Smooth muscle cell (in vitro differentiated cells): Measurements from ENCODE around the gene RAB6A. TPM values are rescaled to one million over a fixed set of nuclear protein-coding genes. Genes with fewer than 3 reads are reported as not detected.

Source experiments
- DNase-seq: peaks from one replicate; lab custom pipeline; 2025; ENCODE audit not compliant: unreplicated experiment; lab: John Stamatoyannopoulos, UW
- H2AFZ ChIP-seq: fragments of 200-600 bp; sonication (generic); 2 replicates; pipeline ENCODE4 v1.6.0; 2016; ENCODE audit warnings: antibody characterized with exemption, low read depth, mild to moderate bottlenecking
- H3F3A ChIP-seq: fragments of 200-600 bp; sonication (generic); 2 replicates; pipeline ENCODE4 v1.6.0; 2017; ENCODE audit warnings: antibody characterized with exemption, low read depth
- H3K27ac ChIP-seq: fragments of 200-600 bp; sonication (generic); 2 replicates; pipeline ENCODE4 v1.5.1; 2016; ENCODE audit warnings: low read depth, mild to moderate bottlenecking
- H3K27me3 ChIP-seq: fragments of 200-600 bp; sonication (generic); 2 replicates; pipeline ENCODE4 v1.6.1; 2016; ENCODE audit warnings: low read depth, mild to moderate bottlenecking
- H3K36me3 ChIP-seq: fragments of 200-600 bp; sonication (generic); 2 replicates; pipeline ENCODE4 v1.5.1; 2016; ENCODE audit warnings: low read depth
- H3K4me1 ChIP-seq: fragments of 200-600 bp; sonication (generic); 2 replicates; pipeline ENCODE4 v1.5.1; 2016; ENCODE audit warnings: low read depth
- H3K4me2 ChIP-seq: fragments of 200-600 bp; sonication (generic); 2 replicates; pipeline ENCODE4 v1.6.0; 2016; ENCODE audit warnings: mild to moderate bottlenecking
- H3K4me3 ChIP-seq: fragments of 200-600 bp; sonication (generic); 2 replicates; pipeline ENCODE4 v1.5.1; 2016; ENCODE audit warnings: mild to moderate bottlenecking
- H3K79me2 ChIP-seq: fragments of 200-600 bp; sonication (generic); 2 replicates; pipeline ENCODE4 v1.6.0; 2016; ENCODE audit warnings: low read depth, mild to moderate bottlenecking
- H3K9ac ChIP-seq: fragments of 200-600 bp; sonication (generic); 2 replicates; pipeline ENCODE4 v1.6.0; 2016; ENCODE audit warnings: low read depth
- H3K9me3 ChIP-seq: fragments of 200-600 bp; sonication (generic); replicated peaks from 2 replicates; pipeline ENCODE4 v1.5.1; 2016; ENCODE audit warnings: low read depth
- H4K20me1 ChIP-seq: fragments of 200-600 bp; sonication (generic); 2 replicates; pipeline ENCODE4 v1.6.0; 2016; ENCODE audit warnings: low read depth
- WGBS: methylation state at CpG from one replicate; pipeline ENCODE4 v1.1.7; 2016; ENCODE audit warnings: low lambda C conversion rate; 5-methylcytosine and 5-hydroxymethylcytosine counted together
- polyA plus RNA-seq: library from polyadenylated mRNA; unstranded; fragments of >200 nt; fragmentation: Nextera tagmentation; extraction: Ambion mirVana; gene quantifications from 2 replicates; pipeline ENCODE4 v1.2.1, GENCODE V29; 2016
- total RNA-seq: library from RNA; depleted of rRNA; stranded (reverse); fragments of >200 nt; gene quantifications from 2 replicates; pipeline ENCODE4 v1.2.3, GENCODE V29; 2014
- TF ChIP-seq, protein P1 (sequence below): fragments of 200-600 bp; sonication (generic); IDR thresholded peaks from 2 replicates; pipeline ENCODE4 v1.5.1; 2017; ENCODE audit warnings: borderline replicate concordance, mild to moderate bottlenecking, antibody characterized with exemption; ENCODE audit not compliant: insufficient read depth, poor library complexity, severe bottlenecking

RAB6A gene
- total and polyA plus RNA-seq, 2 experiments from 2014 or later: 102 to 148 TPM

DNA sequence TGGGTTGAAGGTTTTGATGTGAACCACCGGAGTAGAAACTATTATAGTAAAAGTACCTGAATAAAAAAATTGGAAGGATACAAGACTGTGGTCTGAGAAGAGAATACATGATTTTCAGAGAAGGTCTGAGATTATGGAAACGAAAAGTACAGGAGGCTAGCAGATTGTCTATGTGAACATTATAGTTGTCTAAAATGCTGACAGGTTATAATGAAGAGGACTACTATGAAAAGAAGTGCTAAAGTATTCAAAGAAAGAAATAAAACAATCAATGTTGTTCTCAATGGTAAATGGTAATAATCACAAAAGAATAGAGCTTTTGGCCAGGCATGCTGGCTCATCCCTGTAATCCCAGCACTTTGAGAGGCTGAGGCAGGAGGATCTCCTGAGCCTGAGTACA lies 34.0 kb downstream of the RAB6A start:
- no peak overlapping the region for H3K27ac ChIP-seq
- H2AFZ ChIP-seq: no peak overlapping the region
- H3K4me1 ChIP-seq: peaks cover 7% of the 10 kb centered on the region
- H4K20me1 ChIP-seq: peaks cover 96% of the 10 kb centered on the region
- H3K4me2 ChIP-seq: no peak overlapping the region
- 98% methylated on average over 2 of the region's 2 CpGs for WGBS
- DNase-seq: no peak
- TF ChIP-seq, protein P1, sequence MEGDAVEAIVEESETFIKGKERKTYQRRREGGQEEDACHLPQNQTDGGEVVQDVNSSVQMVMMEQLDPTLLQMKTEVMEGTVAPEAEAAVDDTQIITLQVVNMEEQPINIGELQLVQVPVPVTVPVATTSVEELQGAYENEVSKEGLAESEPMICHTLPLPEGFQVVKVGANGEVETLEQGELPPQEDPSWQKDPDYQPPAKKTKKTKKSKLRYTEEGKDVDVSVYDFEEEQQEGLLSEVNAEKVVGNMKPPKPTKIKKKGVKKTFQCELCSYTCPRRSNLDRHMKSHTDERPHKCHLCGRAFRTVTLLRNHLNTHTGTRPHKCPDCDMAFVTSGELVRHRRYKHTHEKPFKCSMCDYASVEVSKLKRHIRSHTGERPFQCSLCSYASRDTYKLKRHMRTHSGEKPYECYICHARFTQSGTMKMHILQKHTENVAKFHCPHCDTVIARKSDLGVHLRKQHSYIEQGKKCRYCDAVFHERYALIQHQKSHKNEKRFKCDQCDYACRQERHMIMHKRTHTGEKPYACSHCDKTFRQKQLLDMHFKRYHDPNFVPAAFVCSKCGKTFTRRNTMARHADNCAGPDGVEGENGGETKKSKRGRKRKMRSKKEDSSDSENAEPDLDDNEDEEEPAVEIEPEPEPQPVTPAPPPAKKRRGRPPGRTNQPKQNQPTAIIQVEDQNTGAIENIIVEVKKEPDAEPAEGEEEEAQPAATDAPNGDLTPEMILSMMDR: no peak
- H3K36me3 ChIP-seq: peaks cover 14% of the 10 kb centered on the region
- H3K4me3 ChIP-seq: no peak overlapping the region
- no peak overlapping the region for H3K9ac ChIP-seq
- H3F3A ChIP-seq: no peaks in the 10 kb centered on the region
- H3K79me2 ChIP-seq: peaks cover 91% of the 10 kb centered on the region
- no peaks in the 10 kb centered on the region for H3K9me3 ChIP-seq
- H3K27me3 ChIP-seq: no peaks in the 10 kb centered on the region

DNA sequence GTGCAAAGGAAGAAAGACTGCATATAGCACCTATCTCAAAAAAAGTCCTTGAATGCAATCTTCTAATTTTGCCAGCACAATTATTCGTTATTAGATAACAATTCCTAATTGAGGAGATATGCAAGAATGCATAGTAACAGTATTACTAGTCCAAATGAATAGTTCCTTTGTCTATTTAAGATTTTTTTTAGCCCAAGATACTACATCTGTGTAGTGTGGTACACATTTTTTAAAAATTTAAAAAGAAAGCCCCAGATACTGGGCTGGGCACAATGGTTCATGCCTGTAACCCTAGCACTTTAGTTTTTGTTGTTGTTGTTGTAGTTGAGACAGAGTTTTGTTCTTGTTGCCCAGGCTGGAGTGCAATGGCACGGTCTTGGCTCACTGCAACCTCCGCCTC lies 43.7 kb downstream of the RAB6A start:
- Histone ChIP-seq H3K79me2 (peaks cover 48% of the 10 kb centered on the region), H3F3A (peaks cover 4% of the 10 kb centered on the region), H3K4me2 (no peak overlapping the region), H3K4me1 (no peaks in the 10 kb centered on the region), H3K9me3 (no peaks in the 10 kb centered on the region), H3K27ac (no peak overlapping the region), H3K9ac (no peak overlapping the region), H4K20me1 (peaks cover 85% of the 10 kb centered on the region), H3K27me3 (no peaks in the 10 kb centered on the region), H3K4me3 (no peak overlapping the region), H2AFZ (no peak overlapping the region), H3K36me3 (peaks cover 21% of the 10 kb centered on the region)
- TF ChIP-seq, protein P1: no peak
- DNase-seq: no peak
- WGBS: 93% methylated on average over 3 of the region's 3 CpGs

DNA sequence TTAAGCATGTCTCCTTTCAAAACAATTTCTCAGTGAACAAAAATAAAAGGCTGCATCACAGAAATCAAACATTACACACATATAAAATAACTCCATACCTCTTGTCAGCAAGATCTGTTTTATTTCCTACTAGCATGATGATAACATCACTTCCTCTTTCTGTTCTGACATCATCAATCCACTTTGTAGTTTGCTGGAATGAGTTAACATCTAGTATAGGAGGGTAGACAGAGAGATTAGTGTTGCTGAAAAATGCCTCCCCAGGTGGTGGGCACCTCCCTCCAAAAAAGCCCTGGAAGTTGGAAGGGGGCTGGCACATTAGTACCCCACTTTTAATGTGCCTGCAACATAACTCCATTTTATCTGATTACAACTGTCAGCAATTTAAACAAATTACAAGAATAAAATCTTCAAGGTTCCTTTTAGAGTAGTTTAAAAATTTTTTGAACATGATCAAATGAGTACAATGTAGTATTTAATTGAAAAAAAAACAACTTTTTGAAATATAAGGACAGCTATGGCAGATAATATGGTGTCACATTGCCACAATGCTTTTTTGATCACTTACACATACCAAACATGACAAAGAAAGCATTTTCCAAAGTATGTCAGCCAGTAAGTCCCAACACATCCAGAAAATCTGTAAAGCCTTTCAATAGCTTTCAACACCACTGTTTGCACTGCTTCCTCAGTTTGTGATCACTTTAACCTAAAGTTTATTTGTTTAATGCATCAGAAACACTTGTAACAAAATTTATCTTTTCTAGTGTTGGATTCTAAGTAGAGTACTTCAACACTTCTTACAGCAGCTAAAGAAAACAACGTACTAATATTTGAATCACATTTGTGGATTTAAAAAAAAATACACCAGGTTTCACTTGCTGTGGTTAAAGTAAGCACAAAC lies 44.5 kb downstream of the RAB6A start:
- H3K4me3 ChIP-seq: no peak overlapping the region
- WGBS: 91% methylated on average over 1 of the region's 1 CpG
- TF ChIP-seq, protein P1: no peak
- peaks cover 86% of the 10 kb centered on the region for H4K20me1 ChIP-seq
- H3K27me3 ChIP-seq: no peaks in the 10 kb centered on the region
- peak overlapping the region; percentile 17 for H3K27ac ChIP-seq
- H3K79me2 ChIP-seq: peaks cover 53% of the 10 kb centered on the region
- DNase-seq: no peak
- no peaks in the 10 kb centered on the region for H3K9me3 ChIP-seq
- H3K36me3 ChIP-seq: peaks cover 21% of the 10 kb centered on the region
- H2AFZ ChIP-seq: no peak overlapping the region
- peaks cover 4% of the 10 kb centered on the region for H3F3A ChIP-seq
- H3K9ac ChIP-seq: no peak overlapping the region
- H3K4me2 ChIP-seq: no peak overlapping the region
- H3K4me1 ChIP-seq: no peaks in the 10 kb centered on the region
